Endodermal cell (in vitro differentiated cells): Measurements from ENCODE around the gene SUN1. TPM values are rescaled to one million over a fixed set of nuclear protein-coding genes. Genes with fewer than 3 reads are reported as not detected.

Source experiments
- DNase-seq: peaks from one replicate; pipeline ENCODE4 v3.0.0-alpha.2; 2017
- H3K27ac ChIP-seq: 2 replicates; pipeline ENCODE4 v1.5.1; 2013; ENCODE audit warnings: mild to moderate bottlenecking, low read depth, low read length, moderate library complexity
- H3K27me3 ChIP-seq: 2 replicates; pipeline ENCODE4 v1.6.1; 2013; ENCODE audit warnings: mild to moderate bottlenecking, low read length, moderate library complexity; ENCODE audit not compliant: insufficient read depth, control insufficient read depth, poor library complexity, severe bottlenecking
- H3K36me3 ChIP-seq: 2 replicates; pipeline ENCODE4 v1.7.0; 2013; ENCODE audit warnings: mild to moderate bottlenecking, low read length, moderate library complexity; ENCODE audit not compliant: control insufficient read depth, insufficient read depth
- H3K4me1 ChIP-seq: one replicate; pipeline ENCODE4 v1.7.0; 2013; ENCODE audit warnings: low read length; ENCODE audit not compliant: control insufficient read depth, insufficient read depth
- H3K4me3 ChIP-seq: 2 replicates; pipeline ENCODE4 v1.5.1; 2013; ENCODE audit warnings: mild to moderate bottlenecking, low read length, moderate library complexity
- H3K9ac ChIP-seq: 2 replicates; pipeline ENCODE4 v1.6.1; 2013; ENCODE audit warnings: mild to moderate bottlenecking, low read length, moderate library complexity; ENCODE audit not compliant: poor library complexity, severe bottlenecking; ENCODE audit errors: extremely low read depth
- H3K9me3 ChIP-seq: 2 replicates; pipeline ENCODE4 v1.6.1; 2013; ENCODE audit warnings: mild to moderate bottlenecking, low read length, moderate library complexity; ENCODE audit not compliant: control insufficient read depth
- H3K27ac Mint-ChIP-seq: 2 replicates; pipeline ENCODE4 v1.8.0; 2020; ENCODE audit warnings: mixed read lengths
- H3K27me3 Mint-ChIP-seq: 2 replicates; pipeline ENCODE4 v1.8.0; 2021; ENCODE audit warnings: mild to moderate bottlenecking, mixed read lengths; ENCODE audit not compliant: insufficient read depth
- H3K36me3 Mint-ChIP-seq: 2 replicates; pipeline ENCODE4 v1.8.0; 2020; ENCODE audit warnings: low read depth, mixed read lengths
- H3K4me1 Mint-ChIP-seq: 2 replicates; pipeline ENCODE4 v1.8.0; 2020; ENCODE audit warnings: mixed read lengths
- H3K4me3 Mint-ChIP-seq: 2 replicates; pipeline ENCODE4 v1.8.0; 2020; ENCODE audit warnings: mild to moderate bottlenecking, moderate library complexity, mixed read lengths
- H3K9me3 Mint-ChIP-seq: 2 replicates; pipeline ENCODE4 v1.8.0; 2020; ENCODE audit warnings: mild to moderate bottlenecking, mixed read lengths
- CTCF ChIP-seq: fragments of 200-600 bp; sonication (generic); conservative IDR thresholded peaks from 2 replicates; pipeline ENCODE4 v1.5.0; 2021; ENCODE audit warnings: antibody characterized with exemption, mild to moderate bottlenecking
- WGBS, 2 experiments: methylation state at CpG; one replicate each; pipeline versions ENCODE4 v1.1.5 to v1.1.7; 2013; ENCODE audit warnings: missing lambda C conversion rate in 2 of 2, mixed read lengths in 1 of 2; ENCODE audit not compliant: insufficient coverage in 1 of 2, insufficient read length in 1 of 2; 5-methylcytosine and 5-hydroxymethylcytosine counted together
- total RNA-seq, 2 donors: library from RNA; stranded (reverse); fragmentation: NEBNext Ultra II Directional in 1 of 2; extraction: Animal tissue kit (Norgen Biotek cat#: 25700) in 1 of 2; gene quantifications; 2 replicates in 1 of 2; 3 replicates in 1 of 2; pipeline ENCODE4 v1.2.1, GENCODE V29; 2021

SUN1 gene
- total RNA-seq, 2 donors from 2014 or later, result 133 to 136 TPM

GRCh38 chr7:897086-897485 is 64.8 kb downstream of the SUN1 start:
- Mint-ChIP-seq H3K27ac (no peak overlapping the region), H3K4me3 (no peak overlapping the region), H3K36me3 (peaks cover 38% of the 10 kb centered on the region), H3K4me1 (no peaks in the 10 kb centered on the region), H3K27me3 (no peaks in the 10 kb centered on the region), H3K9me3 (no peaks in the 10 kb centered on the region)
- Histone ChIP-seq H3K4me3 (no peak overlapping the region), H3K9ac (no peak overlapping the region), H3K4me1 (no peaks in the 10 kb centered on the region), H3K27me3 (no peaks in the 10 kb centered on the region), H3K9me3 (no peaks in the 10 kb centered on the region), H3K27ac (no peak overlapping the region), H3K36me3 (peaks cover 30% of the 10 kb centered on the region)
- no peak for DNase-seq
- no peak for TF ChIP-seq CTCF
- WGBS, 2 experiments, result 96 to 98% methylated on average over 13 to 14 of the region's 14 CpGs

- Mint-ChIP-seq H3K4me3 (no peak overlapping the region), H3K27ac (no peak overlapping the region), H3K36me3 (peaks cover 30% of the 10 kb centered on the region), H3K9me3 (no peaks in the 10 kb centered on the region), H3K27me3 (no peaks in the 10 kb centered on the region), H3K4me1 (no peaks in the 10 kb centered on the region)
- no peak overlapping the region for H3K27ac ChIP-seq
- no peaks in the 10 kb centered on the region for H3K4me1 ChIP-seq
- no peak overlapping the region for H3K9ac ChIP-seq
- no peaks in the 10 kb centered on the region for H3K9me3 ChIP-seq
- H3K27me3 ChIP-seq, result no peaks in the 10 kb centered on the region
- no peak for DNase-seq
- no peak for TF ChIP-seq CTCF
- H3K4me3 ChIP-seq, result no peak overlapping the region
- WGBS, 2 experiments, result 93 to 94% methylated on average over 14 to 27 of the region's 27 CpGs
- H3K36me3 ChIP-seq, result peaks cover 23% of the 10 kb centered on the region
These were observed 65.6 kb downstream of the SUN1 start for GRCh38 chr7:897771-898376.

GRCh38 chr7:898460-898854 is 66.2 kb downstream of the SUN1 start:
- peaks cover 21% of the 10 kb centered on the region for H3K36me3 ChIP-seq
- no peak for TF ChIP-seq CTCF
- H3K4me1 Mint-ChIP-seq, result no peaks in the 10 kb centered on the region
- no peaks in the 10 kb centered on the region for H3K9me3 ChIP-seq
- DNase-seq, result no peak
- peaks cover 3% of the 10 kb centered on the region for H3K27me3 Mint-ChIP-seq
- no peaks in the 10 kb centered on the region for H3K9me3 Mint-ChIP-seq
- H3K36me3 Mint-ChIP-seq, result peaks cover 24% of the 10 kb centered on the region
- no peaks in the 10 kb centered on the region for H3K4me1 ChIP-seq
- WGBS, 2 experiments, result 92% methylated on average over 2 to 18 of the region's 18 CpGs
- H3K4me3 ChIP-seq, result no peak overlapping the region
- no peaks in the 10 kb centered on the region for H3K27me3 ChIP-seq
- no peak overlapping the region for H3K27ac Mint-ChIP-seq
- no peak overlapping the region for H3K9ac ChIP-seq
- no peak overlapping the region for H3K4me3 Mint-ChIP-seq
- no peak overlapping the region for H3K27ac ChIP-seq
